Bronchial epithelial cell (primary cell): ENCODE measurements around the gene SH2D5. TPM values are rescaled to one million over a fixed set of nuclear protein-coding genes. Genes with fewer than 3 reads are reported as not detected.

Source experiments
- DNase-seq: peaks from one replicate; pipeline ENCODE4 v3.0.0-alpha.2; 2010; ENCODE audit warnings: low read depth
- FAIRE-seq: peaks from 2 replicates; lab custom pipeline; 2011; peaks lifted over from hg19 to GRCh38; lab: Jason Lieb, UNC
- H3K27me3 ChIP-seq: 2 replicates; pipeline ENCODE4 v1.5.1; 2011; ENCODE audit warnings: low read length; ENCODE audit not compliant: control insufficient read depth, insufficient read depth
- H3K36me3 ChIP-seq: 2 replicates; pipeline ENCODE4 v1.5.1; 2011; ENCODE audit warnings: low read length; ENCODE audit not compliant: control insufficient read depth, insufficient read depth
- H3K4me3 ChIP-seq: 2 replicates; pipeline ENCODE4 v1.5.1; 2011; ENCODE audit warnings: mild to moderate bottlenecking, low read depth, low read length, control low read depth
- total RNA-seq: library from RNA; depleted of rRNA; stranded (reverse); fragments of >200 nt; gene quantifications from 2 replicates; pipeline ENCODE4 v1.2.1, GENCODE V29; 2014
- TF ChIP-seq, protein P1 (sequence below): IDR thresholded peaks from 2 replicates; pipeline ENCODE4 v1.5.1; 2011; ENCODE audit warnings: mild to moderate bottlenecking, moderate library complexity, low read length, control low read depth, inconsistent platforms; ENCODE audit not compliant: insufficient read depth, severe bottlenecking

The SH2D5 gene
- total RNA-seq, 1 donor from 2014 or later: 55.3 TPM

DNA sequence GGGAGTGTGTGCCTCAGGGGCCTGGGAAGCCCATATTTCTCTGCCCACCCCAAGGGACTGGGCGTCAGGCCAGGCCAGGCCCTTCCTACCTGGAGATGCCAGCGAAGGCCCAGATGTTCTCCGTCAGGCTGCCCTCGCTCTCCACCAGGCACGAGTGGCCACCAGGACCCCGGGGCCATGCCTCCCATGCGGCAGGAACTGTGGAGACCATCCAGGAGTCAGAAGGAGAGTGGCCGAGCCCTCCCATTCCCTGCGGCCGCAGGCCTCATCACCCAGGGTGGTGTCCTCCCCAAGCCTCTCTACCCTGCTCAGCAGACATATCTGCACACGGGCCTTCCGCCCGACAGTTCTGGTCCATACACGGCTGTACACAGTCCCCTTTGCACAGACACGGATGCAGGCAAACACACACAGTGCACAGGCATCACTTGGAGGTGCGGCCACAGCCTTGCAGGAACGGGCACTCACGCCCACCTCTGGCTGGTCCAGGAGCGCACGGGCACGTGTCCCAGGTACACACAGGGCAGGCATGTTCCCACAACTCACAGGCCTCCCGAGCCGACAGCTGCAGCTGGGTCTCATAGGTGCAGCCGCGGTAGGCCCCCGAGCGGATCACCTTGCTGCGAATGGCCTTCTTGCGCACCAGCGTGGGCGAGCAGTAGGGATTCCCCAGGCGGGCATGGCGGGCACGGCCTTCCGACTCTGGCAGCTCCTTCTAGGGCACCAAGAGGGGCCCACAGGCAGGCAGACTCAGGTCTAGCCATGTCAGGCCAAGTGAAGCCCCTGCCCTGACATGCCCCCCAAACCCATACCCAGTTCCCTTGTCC, 8.8 kb downstream of the SH2D5 start:
- DNase-seq (no peak), FAIRE-seq (no peak)
- TF ChIP-seq, protein P1, sequence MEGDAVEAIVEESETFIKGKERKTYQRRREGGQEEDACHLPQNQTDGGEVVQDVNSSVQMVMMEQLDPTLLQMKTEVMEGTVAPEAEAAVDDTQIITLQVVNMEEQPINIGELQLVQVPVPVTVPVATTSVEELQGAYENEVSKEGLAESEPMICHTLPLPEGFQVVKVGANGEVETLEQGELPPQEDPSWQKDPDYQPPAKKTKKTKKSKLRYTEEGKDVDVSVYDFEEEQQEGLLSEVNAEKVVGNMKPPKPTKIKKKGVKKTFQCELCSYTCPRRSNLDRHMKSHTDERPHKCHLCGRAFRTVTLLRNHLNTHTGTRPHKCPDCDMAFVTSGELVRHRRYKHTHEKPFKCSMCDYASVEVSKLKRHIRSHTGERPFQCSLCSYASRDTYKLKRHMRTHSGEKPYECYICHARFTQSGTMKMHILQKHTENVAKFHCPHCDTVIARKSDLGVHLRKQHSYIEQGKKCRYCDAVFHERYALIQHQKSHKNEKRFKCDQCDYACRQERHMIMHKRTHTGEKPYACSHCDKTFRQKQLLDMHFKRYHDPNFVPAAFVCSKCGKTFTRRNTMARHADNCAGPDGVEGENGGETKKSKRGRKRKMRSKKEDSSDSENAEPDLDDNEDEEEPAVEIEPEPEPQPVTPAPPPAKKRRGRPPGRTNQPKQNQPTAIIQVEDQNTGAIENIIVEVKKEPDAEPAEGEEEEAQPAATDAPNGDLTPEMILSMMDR: no peak
- Histone ChIP-seq H3K4me3 (no peak overlapping the region), H3K27me3 (no peaks in the 10 kb centered on the region), H3K36me3 (peaks cover 11% of the 10 kb centered on the region)

DNA sequence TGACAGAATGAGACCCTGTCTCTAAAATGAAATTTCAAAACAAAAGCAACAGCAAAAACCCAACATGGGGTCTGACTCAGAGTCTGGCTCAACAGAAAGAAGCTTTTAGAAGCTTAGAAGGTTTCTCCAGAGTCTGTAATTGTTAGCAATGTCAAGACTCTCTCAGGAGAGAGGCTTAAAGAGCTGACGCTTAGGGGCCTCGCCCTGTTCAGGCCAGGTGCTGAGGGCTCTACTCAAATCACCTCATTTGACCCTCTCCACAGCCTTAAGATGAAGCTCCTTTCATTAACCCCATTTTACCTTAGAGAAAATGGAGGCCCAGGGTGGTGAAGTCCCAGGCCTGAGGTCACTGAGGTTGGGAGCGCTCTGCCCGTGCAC, 9.4 kb downstream of the SH2D5 start:
- TF ChIP-seq, protein P1: no peak
- peaks cover 11% of the 10 kb centered on the region for H3K36me3 ChIP-seq
- DNase-seq (no peak), FAIRE-seq (peak; percentile 7)
- no peak overlapping the region for H3K4me3 ChIP-seq
- H3K27me3 ChIP-seq: no peaks in the 10 kb centered on the region

GRCh38 chr1:20721117-20722061, 11.1 kb downstream of the SH2D5 start:
- TF ChIP-seq, protein P1: no peak
- no peak for DNase-seq

GRCh38 chr1:20720631-20721091, 11.8 kb downstream of the SH2D5 start:
- DNase-seq (no peak), FAIRE-seq (no peak)
- TF ChIP-seq, protein P1: no peak
- H3K4me3 ChIP-seq: no peak overlapping the region
- H3K36me3 ChIP-seq: peaks cover 8% of the 10 kb centered on the region
- H3K27me3 ChIP-seq: no peaks in the 10 kb centered on the region

More at GRCh38 chr1:20721117-20722061, 11.1 kb downstream of the SH2D5 start:
- FAIRE-seq: no peak
- Histone ChIP-seq H3K36me3 (peaks cover 8% of the 10 kb centered on the region), H3K4me3 (no peak overlapping the region), H3K27me3 (no peaks in the 10 kb centered on the region)

DNA sequence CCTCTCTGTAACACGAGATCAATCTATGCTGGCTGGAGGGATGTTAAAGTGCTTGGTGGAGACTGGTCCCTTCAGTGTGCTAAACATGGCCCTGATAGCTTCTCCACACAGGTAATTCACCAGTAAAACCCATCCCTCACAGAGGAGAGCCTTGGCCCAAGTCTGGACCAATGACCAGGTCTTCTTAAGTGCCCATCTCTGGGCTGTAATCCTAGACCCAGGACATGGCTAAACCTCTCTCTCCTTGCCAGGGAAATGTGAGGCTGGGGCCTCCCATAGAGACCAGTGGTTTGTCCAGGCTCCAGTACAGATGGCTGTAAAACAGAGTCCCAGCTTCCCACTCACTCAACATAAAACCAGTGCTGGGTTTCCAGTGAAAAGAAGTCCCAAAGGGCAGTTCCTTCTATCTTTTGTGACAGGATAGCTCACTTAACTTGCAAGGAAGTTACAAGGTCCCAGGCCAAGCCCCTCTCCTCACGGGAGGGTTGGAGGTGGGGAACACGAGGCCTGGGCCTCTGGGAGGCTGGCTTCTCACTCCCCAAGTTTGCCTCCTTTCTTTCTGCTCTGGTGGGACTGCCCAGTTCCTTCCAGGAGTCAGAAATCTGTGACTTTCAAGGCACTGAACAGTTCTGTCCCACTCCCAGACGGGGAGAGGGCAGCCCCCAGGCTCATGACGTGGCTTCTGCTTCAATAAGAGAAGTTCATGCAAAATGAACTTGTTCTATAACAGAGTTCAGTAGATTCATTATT, 12.5 kb downstream of the SH2D5 start:
- DNase-seq: no peak
- H3K36me3 ChIP-seq: peaks cover 8% of the 10 kb centered on the region
- H3K27me3 ChIP-seq: no peaks in the 10 kb centered on the region
- TF ChIP-seq, protein P1: no peak
- no peak overlapping the region for H3K4me3 ChIP-seq
- no peak for FAIRE-seq
